22Rv1 (cell line): ENCODE results near the gene GMDS.

Experiments
- H3K27ac ChIP-seq: fragments of 450-650 bp; 2 replicates; pipeline ENCODE4 v1.5.1; 2017
- ZFX ChIP-seq: fragments of 450-650 bp; IDR thresholded peaks from 2 replicates; pipeline ENCODE4 v1.6.1; 2017; ENCODE audit warnings: antibody characterized with exemption, borderline replicate concordance
- TF ChIP-seq, protein P1 (sequence below): fragments of 450-650 bp; IDR thresholded peaks from 2 replicates; pipeline ENCODE4 v1.5.1; 2017; ENCODE audit warnings: mild to moderate bottlenecking

Gene GMDS

GRCh38 chr6:1702580-1703051, 542.8 kb downstream of the GMDS start:
- TF ChIP-seq ZFX = no peak
- TF ChIP-seq, protein P1, sequence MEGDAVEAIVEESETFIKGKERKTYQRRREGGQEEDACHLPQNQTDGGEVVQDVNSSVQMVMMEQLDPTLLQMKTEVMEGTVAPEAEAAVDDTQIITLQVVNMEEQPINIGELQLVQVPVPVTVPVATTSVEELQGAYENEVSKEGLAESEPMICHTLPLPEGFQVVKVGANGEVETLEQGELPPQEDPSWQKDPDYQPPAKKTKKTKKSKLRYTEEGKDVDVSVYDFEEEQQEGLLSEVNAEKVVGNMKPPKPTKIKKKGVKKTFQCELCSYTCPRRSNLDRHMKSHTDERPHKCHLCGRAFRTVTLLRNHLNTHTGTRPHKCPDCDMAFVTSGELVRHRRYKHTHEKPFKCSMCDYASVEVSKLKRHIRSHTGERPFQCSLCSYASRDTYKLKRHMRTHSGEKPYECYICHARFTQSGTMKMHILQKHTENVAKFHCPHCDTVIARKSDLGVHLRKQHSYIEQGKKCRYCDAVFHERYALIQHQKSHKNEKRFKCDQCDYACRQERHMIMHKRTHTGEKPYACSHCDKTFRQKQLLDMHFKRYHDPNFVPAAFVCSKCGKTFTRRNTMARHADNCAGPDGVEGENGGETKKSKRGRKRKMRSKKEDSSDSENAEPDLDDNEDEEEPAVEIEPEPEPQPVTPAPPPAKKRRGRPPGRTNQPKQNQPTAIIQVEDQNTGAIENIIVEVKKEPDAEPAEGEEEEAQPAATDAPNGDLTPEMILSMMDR = no peak
- no peak overlapping the region for H3K27ac ChIP-seq

DNA sequence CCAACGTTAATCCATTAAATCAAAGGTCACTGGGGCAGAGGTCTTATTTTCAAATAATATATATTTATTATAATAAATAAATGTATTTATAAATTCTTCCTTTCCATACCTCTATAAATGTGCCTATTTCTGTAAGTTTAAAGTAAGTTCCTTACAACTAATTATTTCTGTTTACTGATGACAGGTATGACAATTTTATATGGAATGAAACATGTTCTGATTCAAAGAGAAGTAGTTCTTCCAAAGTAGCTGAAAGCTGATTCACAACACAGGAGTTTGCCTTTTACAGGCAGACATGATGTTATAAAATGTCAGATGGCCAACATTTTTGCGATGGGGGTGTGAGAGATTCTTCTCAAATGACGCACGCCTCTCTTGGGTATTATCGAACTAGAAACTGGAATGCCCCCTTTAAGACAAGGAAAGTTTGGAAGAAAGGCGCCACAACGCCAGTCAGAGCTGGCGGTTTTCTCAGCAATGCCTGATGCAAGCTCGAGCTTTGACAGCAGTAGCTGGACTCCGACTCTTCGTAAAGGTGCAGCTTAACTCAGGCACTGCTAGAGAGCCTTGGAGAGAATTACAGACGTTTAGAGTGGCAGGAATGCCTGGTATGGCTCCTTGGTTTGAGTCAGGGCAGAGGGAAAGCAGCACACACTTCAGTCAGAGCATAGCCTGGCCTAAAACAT, 543.6 kb downstream of the GMDS start:
- no peak overlapping the region for H3K27ac ChIP-seq
- TF ChIP-seq, protein P1 = no peak
- no peak for TF ChIP-seq ZFX

GRCh38 chr6:1700278-1700967, 545.0 kb downstream of the GMDS start:
- no peak overlapping the region for H3K27ac ChIP-seq
- no peak for TF ChIP-seq ZFX
- TF ChIP-seq, protein P1 = no peak

DNA sequence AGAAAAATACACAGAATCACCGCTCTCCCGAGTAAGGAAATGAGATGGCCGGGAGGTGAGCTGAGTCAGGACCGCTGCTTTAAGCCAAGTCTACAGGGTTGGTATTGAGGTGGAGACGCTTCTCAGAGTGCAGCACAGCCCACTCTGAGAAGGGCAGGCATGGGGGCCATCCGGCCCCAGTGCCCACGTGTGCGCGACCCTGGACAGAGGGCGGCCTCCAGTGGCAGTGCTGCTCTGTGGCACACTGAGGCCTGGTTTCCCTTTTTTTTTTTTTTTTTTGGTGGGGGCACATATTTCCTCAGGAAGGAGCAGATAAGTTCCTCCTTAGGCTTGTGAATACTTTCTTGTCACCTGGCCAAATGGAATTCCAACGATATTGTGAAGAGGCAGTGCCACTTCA, 546.9 kb downstream of the GMDS start:
- H3K27ac ChIP-seq = no peak overlapping the region
- TF ChIP-seq ZFX = no peak
- TF ChIP-seq, protein P1 = no peak

DNA sequence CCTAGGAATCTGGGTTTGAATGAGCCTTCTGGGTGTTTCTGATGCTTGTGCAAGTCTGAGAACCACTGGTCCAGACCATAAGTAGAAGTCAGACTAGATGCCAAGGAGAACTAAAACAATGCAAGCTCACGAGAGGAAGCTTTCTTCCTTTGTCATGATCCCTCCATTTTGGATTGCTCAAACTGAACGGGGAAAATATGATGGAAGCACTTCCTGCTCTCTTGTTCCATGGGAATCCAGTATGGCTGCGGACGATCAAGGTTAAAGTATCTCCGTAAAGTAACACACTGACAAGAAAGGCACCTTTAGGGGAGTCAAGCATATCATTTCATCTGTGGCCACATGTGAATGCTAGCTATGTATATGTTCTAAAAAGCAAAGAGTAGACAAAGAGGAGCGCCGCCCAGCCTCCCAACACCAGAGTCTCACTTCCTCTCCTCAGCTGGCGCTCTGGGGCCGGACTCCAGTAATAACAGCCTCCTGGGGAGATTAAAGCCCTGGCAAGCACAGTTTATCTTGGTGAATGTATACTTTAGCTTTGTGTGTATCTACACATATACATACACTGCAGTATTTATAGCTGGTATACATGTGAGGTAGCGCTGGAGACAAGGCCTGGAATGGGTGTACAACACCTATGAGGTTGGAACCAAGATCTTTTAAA, 547.6 kb downstream of the GMDS start:
- TF ChIP-seq ZFX = no peak
- TF ChIP-seq, protein P1 = no peak
- H3K27ac ChIP-seq = no peak overlapping the region

DNA sequence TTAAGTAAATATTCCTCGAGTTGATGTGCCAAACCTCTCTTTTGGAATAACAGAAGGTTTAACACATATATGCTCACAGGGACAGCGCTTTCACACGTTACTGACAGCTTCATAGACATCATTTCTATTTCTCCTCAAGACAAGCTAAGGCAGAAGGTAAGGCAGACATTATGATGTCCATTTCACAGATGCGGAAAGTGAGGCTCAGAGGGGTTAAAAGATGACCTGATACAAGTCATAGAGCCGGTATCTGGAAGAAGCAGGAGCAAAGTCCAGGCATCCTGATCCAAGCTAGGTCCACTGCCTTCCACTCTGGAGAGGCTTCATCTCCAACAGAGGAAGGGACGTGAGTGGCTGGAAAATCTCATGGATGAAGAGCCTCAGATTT, 548.9 kb downstream of the GMDS start:
- no peak for TF ChIP-seq ZFX
- TF ChIP-seq, protein P1 = no peak
- H3K27ac ChIP-seq = no peak overlapping the region
